ENCODE measurements around the gene DMTF1. TPM values are rescaled to one million over a fixed set of nuclear protein-coding genes. Genes with fewer than 3 reads are reported as not detected.
"Not testable (repeated sequence)": the region's sequence is repeated elsewhere in the genome, so short reads cannot be mapped to it uniquely, and the experiment has no call there.

The DMTF1 gene
- total RNA-seq, 2 experiments from 2014 or later = 68.0 to 69.3 TPM

DNA sequence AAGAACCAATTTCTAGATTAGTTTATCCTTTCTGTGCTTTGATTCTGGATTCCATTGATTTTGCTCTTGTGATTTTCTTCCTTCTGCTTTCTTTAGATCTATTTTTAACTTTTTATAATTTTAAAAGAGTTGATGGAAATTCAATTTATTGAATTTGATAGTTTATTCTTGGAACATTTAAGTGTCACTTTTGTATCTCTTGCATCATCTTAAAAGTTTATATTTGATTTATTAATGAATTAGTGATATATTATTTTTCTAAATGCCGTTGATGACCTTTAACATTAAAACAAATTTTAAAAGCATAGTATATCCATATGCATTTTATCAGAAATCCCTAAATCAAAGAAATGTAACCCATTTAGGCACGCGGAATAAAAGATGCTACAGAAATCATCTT lies 26.9 kb downstream of the DMTF1 start:
- POLR2A ChIA-PET = no interaction called here
- CTCF ChIA-PET = no interaction called here

DNA sequence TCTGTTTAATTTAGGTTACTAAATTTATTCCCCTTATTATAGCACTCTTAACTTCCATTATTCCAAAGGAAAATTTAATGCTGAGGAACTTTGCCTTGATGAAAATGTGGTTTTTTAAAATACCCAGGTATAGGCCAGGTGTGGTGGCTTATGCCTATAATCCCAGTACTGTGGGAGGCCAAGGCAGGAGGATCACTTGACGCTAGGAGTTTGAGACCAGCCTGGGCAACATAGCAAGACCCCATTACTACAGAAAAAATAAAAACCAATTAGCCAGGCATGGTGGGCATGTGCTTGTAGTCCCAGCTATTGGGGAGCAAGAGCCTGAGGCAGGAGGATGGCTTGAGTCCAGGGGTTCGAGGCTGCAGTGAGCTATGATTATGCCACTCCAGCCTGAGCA lies 34.9 kb downstream of the DMTF1 start:
- CTCF ChIA-PET = no interaction called here
- POLR2A ChIA-PET = no interaction called here

DNA sequence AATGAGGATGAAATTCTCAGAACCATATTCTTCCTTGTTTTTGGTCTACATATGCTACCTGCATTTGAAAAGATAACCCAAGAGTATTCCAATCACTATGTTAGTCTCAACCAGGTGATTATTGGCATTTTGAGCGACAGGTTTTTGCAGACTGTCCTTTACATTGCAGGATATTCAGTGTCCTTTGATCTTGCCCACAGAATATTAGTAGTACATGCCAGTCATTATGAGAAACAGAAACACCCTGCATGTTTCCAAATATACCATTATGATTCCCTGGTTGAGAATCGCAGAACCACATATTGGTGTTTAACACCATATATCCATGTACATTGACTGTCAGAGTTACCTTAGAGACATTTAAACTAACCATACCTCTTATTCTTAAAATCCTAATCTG lies 36.7 kb downstream of the DMTF1 start:
- ChIA-PET POLR2A (no interaction called here), CTCF (no interaction called here)

GRCh38 chr7:87190783-87191182 lies 38.5 kb downstream of the DMTF1 start:
- POLR2A ChIA-PET = no interaction called here
- CTCF ChIA-PET = no interaction called here

DNA sequence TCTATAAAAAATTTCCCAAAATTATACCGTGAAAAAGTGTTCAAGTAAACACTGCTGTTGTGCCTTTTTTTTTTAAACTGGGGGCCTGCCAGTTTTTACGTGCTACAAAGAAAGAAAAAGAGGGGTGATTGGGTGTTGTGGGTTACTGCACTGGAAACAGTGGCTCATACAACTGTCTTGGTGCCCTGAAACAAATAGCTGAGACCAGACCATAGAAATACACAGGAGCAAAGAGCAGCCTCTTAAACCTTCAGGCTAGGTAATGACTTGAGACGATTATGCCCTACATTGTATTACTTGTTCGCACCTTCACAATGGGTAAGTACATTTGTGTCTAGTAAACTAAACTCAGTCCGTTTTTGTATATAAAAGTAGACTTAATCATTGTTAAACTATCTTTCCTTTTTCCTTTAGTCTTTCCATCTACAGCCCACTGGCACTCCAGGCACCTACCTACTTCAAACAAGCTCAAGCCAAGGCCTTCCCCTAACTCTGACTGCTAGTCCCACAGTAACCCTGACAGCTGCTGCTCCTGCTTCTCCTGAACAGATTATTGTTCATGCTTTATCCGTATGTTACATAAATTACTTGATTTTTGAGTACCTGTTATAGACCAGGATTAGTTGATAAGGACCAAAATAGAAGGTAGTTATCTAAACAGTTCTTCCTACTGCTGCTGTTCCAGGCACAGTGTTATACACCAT lies 40.7 kb downstream of the DMTF1 start:
- CTCF ChIA-PET = interaction anchor here (0.9 kb wide), 1 partner anchor 27 kb away, joined by 3 read pairs; the partner anchor contains the start of gene TMEM243
- POLR2A ChIA-PET = interaction anchor here (1.0 kb wide), 1 partner anchor 37 kb away, joined by 3 read pairs; no protein-coding TSS in a partner anchor

DNA sequence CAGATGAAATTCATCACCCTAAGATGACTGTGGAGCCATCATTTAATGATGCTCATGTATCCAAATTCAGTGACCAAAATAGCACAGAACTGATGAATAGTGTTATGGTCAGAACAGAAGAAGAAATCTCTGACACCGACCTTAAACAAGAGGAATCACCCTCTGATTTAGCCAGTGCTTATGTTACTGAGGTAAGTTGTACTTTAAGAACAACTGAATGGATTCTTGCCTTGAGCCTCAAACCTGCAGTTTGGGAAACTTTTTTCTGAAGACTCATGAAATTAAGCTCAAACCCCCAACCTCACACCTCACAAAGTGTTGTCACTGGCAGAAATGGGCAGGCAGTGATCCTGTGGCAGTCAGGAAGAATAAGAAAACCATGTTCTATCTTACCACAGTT lies 41.7 kb downstream of the DMTF1 start:
- ChIA-PET POLR2A (no interaction called here), CTCF (no interaction called here)

DNA sequence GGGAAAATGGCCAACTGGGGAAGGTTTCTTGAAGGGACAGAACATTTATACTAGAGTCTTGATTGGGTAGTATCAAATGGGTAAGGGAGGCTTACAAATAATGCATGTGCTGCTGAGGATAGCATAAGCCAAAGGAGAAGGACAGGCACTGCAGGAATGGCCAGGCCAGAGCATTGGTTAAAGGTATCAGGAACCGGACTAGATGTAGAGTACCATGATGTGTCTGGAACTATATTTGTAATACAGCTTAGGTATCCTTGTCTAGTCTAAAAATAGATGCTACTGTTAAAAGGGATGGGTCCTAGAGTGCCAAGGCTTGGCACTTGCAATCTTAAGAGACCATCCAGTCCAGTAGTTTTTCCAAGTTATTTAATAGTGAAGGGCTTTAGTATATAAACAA lies 47.0 kb downstream of the DMTF1 start:
- POLR2A ChIA-PET = interaction anchor here (2.0 kb wide), 1 partner anchor 21 kb away, joined by 8 read pairs; the partner anchor contains the start of gene TMEM243
- CTCF ChIA-PET = no interaction called here

DNA sequence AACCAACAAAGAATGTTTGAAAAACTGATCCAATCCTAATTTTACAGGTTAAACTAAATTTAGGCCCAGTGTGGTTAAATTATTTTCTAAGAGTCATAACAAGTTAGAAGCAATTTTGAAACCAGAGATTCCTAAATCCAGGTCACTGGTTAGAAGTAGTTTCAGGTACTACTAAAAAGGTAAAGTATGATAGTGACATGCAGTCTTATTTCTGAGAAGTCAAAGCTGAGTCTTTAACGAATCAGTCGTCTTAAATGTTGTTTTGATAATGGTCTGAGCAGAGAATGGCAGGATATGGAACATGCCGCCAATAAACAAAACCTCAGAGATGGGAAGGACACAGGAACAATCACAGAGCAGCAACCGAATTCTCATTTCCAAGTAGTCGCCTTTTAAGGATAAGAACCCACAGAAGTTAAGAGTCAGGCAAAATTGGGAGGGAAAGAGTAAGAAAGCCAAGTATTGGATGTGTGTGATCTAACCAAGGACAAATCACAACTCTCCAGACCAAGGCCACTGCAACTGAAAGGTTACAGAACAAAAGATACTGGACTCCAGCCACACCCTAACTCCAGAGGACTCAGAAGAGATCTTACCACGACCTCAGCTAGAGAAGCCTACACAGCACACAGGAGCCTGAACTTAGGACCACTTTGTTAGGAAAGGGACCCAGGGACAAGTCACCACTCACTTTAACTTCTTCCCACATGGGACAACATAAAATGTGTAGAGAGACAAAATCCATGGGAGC lies 47.6 kb downstream of the DMTF1 start:
- POLR2A ChIA-PET = interaction anchor here (2.0 kb wide), 1 partner anchor 20 kb away, joined by 8 read pairs; the partner anchor contains the start of gene TMEM243
- CTCF ChIA-PET = no interaction called here

- ChIA-PET CTCF (no interaction called here), POLR2A (interaction anchor here (0.6 to 1.9 kb wide), 3 partner anchors 15 to 52 kb away, joined by 3 to 7 read pairs (median 5); partner anchors contain the start of gene TMEM243)
Measured at GRCh38 chr7:87202208-87202607, 50.0 kb downstream of the DMTF1 start.

DNA sequence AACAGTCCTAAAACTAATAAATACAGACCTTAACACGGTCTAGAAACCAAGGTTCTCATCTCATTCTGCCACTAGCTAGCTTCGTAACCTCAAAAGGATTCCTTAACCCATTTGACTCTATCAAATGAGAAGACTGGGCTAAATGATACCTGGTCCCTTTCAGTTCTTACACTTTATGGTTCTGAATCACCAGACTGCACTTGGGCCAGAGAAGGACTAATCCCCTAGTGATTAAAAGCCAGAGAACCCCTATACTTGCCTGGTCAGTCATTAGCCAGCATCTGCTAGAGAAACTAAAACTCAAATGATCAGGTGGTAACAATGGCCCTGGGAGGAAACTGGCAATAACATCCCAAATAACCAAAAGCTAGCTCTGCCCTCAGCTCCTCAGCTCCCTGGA lies 50.5 kb downstream of the DMTF1 start:
- POLR2A ChIA-PET = interaction anchor here (0.6 to 1.9 kb wide), 3 partner anchors 14 to 53 kb away, joined by 3 to 7 read pairs (median 5); partner anchors contain the start of gene TMEM243
- CTCF ChIA-PET = no interaction called here

GRCh38 chr7:87203929-87204328 lies 51.7 kb downstream of the DMTF1 start:
- CTCF ChIA-PET = interaction anchor here (0.6 to 1.3 kb wide), 2 partner anchors 12 to 144 kb away, joined by 3 to 4 read pairs; partner anchors contain the start of gene ELAPOR2
- POLR2A ChIA-PET = interaction anchor here (1.6 kb wide), 2 partner anchors 10 to 13 kb away, joined by 5 to 7 read pairs; no protein-coding TSS in a partner anchor

- ChIA-PET CTCF (interaction anchor here (0.7 kb wide), 1 partner anchor 8 kb away, joined by 3 read pairs; no protein-coding TSS in a partner anchor), POLR2A (interaction anchor here (1.6 kb wide), 1 partner anchor 9 kb away, joined by 5 read pairs; no protein-coding TSS in a partner anchor)
Measured at GRCh38 chr7:87204933-87205332, 52.7 kb downstream of the DMTF1 start.

- POLR2A ChIA-PET, CTCF ChIA-PET: not testable (repeated sequence)
Measured at GRCh38 chr7:87205701-87206100, 53.4 kb downstream of the DMTF1 start.

DNA sequence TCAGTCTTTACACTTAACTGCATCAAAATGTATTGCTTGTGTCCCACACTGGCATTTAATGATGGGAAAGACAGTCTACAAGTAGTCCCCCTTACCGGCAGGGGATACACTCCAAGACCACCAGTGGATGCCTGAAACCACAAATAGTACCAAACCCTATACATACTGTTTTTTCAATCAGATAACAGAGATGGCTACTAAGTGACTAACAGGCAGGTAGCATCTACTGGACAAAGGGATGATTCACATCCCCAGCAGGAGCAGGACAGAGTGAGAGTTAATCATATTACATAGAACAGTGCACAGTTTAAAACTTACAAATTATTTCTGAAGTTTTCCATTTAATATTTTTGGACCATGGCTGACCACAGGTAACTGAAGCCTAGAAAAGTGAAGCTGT lies 54.1 kb downstream of the DMTF1 start:
- ChIA-PET CTCF (no interaction called here), POLR2A (no interaction called here)

- POLR2A ChIA-PET = interaction anchor here (0.9 kb wide), 1 partner anchor 11 kb away, joined by 3 read pairs; no protein-coding TSS in a partner anchor
- CTCF ChIA-PET = no interaction called here
Measured at GRCh38 chr7:87209295-87209924, 57.2 kb downstream of the DMTF1 start.

DNA sequence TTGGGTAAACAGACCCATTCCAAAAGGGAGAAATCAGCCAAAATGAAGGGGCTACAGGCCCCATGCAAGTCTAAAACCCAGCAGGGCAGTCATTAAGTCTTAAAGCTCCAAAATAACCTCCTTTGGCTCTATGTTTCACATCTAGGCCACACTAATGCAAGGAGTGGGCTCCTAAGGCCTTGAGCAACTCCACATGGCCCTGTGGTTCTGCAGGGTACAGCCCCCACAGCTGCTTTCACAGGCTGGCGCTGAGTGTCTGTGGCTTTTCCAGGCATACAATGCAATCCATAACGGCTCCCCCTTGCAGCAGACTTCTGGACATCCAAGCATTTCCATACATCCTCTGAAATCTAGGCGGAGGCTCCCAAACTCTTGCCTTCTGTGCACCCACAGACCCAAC lies 58.3 kb downstream of the DMTF1 start:
- ChIA-PET CTCF (no interaction called here), POLR2A (interaction anchor here (1.0 kb wide), 1 partner anchor 9 kb away, joined by 4 read pairs; the partner anchor contains the start of gene TMEM243)

GRCh38 chr7:87212498-87212897 lies 60.2 kb downstream of the DMTF1 start:
- CTCF ChIA-PET = interaction anchor here (1.0 kb wide), 1 partner anchor 8 kb away, joined by 3 read pairs; no protein-coding TSS in a partner anchor

GRCh38 chr7:87213252-87213651 lies 61.0 kb downstream of the DMTF1 start:
- POLR2A ChIA-PET = interaction anchor here (1.1 to 1.6 kb wide), 2 partner anchors 9 to 60 kb away, joined by 3 to 5 read pairs; no protein-coding TSS in a partner anchor

More at GRCh38 chr7:87212498-87212897, 60.2 kb downstream of the DMTF1 start:
- POLR2A ChIA-PET = interaction anchor here (1.1 kb wide), 1 partner anchor 59 kb away, joined by 3 read pairs; no protein-coding TSS in a partner anchor

GRCh38 chr7:87213811-87214210 lies 61.6 kb downstream of the DMTF1 start:
- POLR2A ChIA-PET = interaction anchor here (1.1 to 1.6 kb wide), 2 partner anchors 10 to 60 kb away, joined by 3 to 5 read pairs; no protein-coding TSS in a partner anchor
- CTCF ChIA-PET = no interaction called here

More at GRCh38 chr7:87213252-87213651, 61.0 kb downstream of the DMTF1 start:
- CTCF ChIA-PET = interaction anchor here (1.0 kb wide), 1 partner anchor 9 kb away, joined by 3 read pairs; no protein-coding TSS in a partner anchor

DNA sequence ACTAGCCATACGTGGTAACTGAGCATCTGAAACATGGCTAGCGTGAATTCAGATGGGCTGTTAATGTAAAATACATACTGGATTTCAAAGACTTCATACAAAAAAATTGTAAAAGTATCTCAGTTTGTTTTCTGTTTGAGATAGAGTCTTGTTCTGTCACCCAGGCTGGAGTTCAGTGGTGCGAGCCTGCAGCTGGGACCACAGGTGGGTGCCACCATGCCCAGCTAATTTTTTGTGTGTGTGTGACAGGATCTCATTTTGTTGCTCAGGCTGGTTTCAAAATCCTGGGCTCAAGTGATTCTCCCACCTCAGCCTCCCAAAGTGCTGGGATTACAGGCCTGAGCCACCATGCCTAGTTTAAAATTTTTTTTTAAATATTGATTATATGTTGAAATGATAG lies 62.8 kb downstream of the DMTF1 start:
- POLR2A ChIA-PET = no interaction called here
- CTCF ChIA-PET = no interaction called here
